GM21717 (cell line): ENCODE results near the gene LIG1.
"Not testable (repeated sequence)": the region's sequence is repeated elsewhere in the genome, so short reads cannot be mapped to it uniquely, and the experiment has no call there.

Experiments used
- ATAC-seq: cut with Tn5 transposase; IDR thresholded peaks from one replicate; pipeline ENCODE4 v1.9.1; 2021; ENCODE audit warnings: mild to moderate bottlenecking, moderate library complexity; ENCODE audit not compliant: unreplicated experiment

Gene LIG1

DNA sequence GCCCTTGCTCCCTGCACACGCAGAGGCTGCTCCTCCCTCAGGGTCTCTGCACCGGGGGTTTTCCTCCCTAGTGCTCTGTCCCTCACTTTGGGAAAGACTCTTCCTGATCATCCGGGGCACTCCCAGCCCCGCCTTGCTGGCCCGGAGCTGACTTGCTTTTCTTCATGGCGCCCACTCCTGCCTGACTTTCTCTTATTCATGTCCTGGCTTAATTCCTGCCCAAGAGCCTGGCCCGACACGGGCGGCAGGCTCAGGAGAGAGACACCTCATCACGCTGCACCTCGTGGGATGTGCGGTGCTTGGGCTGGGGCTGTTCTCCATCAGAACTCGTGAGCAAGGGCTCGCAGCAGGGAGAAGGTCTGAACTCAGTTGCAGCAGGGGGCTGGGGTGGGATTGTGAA is 47.7 kb downstream of the LIG1 start:
- ATAC-seq: no peak

DNA sequence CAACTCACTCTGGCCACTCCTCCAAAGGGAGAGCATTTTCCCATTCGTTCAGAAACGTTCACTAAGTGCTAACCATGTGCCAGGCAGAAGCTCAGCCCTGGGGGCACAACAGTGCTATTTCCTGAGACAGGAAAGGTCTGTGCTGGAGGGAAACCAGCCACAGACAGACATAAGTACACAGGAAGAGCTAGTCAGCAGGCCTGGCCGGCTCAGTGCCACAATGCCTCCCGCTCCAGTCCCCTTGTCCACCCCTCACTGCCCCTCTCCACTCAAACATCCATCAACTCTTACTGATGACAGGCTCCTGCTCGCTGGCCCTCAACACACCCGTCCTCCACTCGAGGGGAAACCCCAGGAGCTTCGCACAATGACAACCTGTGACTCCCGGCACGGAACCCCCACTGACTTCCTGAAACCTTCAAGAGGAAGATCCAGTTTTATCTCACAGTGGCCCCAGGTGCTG is 48.2 kb downstream of the LIG1 start:
- ATAC-seq: no peak

DNA sequence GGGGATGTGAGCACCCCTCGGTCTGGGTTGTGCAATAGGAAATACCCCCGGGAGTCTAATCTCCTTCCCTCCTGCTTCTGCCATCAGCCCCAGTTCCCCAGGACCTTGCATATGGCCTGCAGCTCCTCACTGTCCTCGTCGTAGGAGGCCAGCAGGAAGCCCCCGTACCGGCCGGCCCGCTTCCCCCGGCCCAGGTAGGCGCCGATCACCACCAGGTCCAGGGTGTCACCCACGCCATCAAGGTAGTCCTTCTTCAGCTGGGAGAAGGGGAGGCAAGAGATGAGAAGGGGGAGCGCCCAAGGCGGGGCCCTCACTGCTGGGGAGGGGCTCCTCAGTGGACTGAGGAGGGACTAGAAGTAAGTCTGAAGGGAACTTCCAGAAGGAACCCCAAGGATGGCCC is 49.1 kb downstream of the LIG1 start:
- no peak for ATAC-seq

DNA sequence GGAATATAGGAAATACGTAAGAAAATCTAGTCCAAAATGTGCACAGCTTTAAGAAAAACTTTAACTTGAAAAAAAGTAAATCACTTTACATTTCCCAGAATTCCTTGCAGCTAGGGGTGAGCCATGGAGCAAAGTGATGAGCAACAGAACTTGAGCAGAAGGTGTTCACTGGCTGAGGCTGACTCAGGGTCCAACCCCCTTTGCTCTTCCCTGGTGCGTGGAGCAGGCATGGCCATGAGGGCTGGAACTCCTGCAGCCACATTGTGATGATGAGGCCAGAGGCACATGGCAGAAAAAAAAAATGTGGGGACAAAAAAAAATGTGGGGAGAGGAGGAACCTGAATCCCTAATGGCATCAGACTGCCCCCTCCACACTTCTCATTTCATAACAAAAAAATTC is 49.6 kb downstream of the LIG1 start:
- no peak for ATAC-seq

DNA sequence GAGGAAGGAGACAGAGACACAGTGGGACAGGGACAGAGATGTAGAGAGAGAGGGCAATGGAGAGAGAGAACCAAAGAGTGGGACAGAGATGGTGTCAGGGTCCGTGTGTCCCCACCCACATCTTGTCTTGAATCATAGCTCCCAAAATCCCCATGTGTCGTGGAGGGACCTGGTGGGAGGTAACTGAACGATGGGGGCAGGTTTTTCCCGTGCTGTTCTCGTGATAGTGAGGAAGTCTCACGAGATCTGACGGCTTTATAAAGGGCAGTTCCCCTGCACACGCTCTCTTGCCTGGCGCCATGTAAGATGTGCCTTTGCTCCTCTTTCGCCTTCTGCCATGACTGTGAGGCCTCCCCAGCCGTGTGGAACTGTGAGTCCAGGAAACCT is 52.0 kb downstream of the LIG1 start:
- no peak for ATAC-seq

DNA sequence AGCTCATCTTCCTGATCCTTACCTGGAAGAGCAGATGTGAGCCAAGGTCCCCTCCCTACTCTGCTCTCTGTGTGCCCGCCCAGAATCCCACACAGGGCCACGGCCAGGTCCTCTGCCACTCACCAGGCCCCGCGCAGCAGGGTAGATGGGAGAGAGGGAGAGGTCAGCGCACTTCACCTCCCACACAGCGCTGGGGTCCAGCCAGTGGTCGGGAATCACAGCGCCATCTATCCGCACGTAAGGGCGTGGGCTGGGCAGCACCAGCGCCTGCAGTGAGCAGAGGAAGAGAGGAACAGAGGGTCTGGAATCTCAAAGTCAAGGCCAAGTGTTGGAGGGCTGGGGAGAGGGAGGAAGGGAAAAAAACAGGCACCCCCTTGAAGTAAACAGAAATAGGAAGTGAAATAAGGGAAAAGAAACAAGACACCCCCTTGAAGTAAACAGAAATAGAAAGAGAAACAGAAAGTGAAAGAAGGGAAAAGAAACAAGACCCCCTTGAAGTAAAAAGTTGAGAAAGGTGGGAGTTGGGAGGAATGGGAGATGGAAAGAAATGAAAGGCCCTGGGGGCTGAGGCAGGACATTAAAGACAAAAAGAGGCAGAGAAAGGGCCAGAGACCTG is 52.5 kb downstream of the LIG1 start:
- ATAC-seq: no peak

DNA sequence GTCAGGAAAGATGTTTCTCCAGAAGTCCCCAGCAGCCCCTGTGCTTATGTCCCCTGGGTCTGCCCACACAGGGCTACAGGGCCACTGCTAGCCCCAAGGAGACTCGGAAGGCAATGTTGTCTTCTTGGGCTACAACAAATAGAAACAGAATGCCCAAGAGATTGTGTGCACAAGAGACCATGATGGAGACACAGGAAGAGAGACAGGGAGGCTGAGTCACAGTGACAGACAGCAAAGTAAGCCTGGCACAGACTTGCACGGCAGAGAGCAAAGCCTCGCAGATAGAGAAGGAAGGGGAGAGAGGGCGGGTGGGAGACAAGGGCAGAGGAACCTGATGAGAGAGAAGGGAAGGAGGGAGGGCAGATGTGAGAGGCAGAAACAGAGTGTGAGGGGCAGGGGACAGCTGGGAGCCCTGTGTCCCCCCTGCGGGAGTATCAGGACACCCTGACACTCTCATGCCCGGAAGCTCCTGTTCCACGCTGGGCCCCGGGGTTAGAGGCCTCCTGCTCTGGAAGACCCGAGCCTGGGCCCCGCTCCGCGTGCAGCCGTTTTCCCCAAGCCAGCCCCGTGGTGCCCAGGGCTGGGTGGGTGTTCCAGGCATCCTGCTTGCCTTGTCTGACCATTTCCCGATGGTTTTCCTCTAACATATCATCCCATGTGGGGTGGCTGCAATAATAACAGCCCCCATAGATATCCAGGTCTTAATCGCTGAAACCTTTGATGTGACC is 56.8 kb downstream of the LIG1 start:
- no peak for ATAC-seq

DNA sequence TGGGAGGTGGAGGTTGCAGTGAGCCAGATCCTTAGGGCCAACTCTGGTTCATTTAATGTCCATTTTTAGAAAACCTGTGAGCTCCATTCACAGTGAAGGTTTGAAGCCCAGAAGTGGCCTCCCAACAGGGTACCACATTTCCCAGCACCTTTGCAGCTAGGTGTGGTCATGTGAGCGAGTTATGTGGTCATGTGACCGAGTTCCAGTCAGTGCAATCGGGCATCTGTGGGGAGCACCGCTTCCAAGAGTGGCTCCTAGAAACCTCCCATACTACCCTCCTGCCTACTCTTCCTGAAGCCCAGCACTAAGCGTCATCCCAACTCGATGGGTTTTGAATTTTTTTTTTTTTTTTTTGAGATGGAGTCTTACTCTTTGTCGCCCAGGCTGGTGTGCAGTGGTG is 58.9 kb downstream of the LIG1 start:
- ATAC-seq: no peak

DNA sequence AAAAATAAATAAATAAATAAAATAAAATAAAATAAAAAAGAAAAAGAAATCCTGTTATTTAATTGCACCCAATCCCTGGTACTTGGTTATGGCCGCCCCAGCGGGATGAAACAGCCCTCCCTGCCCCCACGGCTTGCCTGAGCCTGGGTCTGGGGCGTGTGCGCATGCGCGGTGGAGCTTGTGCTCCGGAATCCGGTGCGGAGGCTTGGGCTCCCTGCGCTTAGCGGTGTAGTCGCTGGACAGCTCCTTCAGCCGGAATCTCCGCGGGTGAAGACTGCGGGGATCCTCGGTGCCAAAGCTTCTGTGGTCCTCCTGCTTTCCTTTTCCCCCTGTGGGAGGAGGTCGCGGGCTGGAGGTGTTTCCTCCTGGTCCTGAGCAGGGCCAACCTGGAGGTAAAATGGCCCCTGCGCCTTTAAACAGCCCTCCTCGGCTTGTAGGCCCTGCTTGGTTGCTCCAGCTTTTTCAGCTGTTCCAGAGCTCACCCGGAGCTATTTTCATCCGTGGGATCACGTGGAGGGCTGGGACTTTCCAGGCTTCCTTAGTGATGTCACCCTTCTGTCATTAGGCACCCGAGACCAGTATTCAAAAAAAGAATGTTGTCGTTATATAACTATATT is 59.7 kb downstream of the LIG1 start, which contains the start of gene PLA2G4C:
Gene PLA2G4C, minus strand, starts transcription at position 468 of the 617 bp plus-strand sequence. CDS start 4,288 bp downstream, outside the sequence.
- peak; percentile 56 for ATAC-seq

DNA sequence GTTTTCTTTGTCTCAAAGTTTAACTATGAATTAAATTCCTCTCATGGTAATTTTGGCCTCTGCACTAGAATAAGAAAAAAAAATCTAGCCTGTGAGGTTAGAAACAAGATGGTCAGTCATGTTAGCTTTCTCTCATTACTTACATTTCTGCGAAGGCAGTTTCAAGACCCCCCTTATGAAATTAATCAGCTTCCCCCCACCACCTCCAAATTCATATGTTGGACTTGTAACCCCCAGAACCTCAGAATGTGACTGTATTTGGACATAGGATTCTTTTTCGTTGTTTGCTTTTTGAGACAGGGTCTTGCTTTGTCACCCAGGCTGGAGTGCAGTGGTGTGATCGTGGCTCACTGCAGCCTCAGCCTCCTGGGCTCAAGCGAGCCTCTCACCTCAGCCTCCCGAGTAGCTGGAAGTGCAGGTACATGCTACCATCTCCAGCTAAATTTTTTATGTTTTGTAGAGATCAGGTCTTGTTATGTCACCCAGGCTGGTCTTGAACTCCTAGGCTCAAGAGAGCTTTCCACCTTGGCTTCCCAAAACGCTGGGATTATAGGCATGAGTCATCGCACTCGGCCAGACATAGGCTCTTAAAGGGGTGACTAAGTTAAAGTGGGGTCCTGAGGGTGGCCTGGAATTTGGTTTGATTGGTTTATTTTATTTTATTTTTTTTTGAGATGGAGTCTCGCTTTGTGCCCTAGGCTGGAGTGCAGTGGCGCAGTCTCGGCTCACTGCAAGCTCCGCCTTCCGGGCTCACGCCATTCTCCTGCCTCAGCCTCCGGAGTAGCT is 61.0 kb downstream of the LIG1 start:
- no peak for ATAC-seq

DNA sequence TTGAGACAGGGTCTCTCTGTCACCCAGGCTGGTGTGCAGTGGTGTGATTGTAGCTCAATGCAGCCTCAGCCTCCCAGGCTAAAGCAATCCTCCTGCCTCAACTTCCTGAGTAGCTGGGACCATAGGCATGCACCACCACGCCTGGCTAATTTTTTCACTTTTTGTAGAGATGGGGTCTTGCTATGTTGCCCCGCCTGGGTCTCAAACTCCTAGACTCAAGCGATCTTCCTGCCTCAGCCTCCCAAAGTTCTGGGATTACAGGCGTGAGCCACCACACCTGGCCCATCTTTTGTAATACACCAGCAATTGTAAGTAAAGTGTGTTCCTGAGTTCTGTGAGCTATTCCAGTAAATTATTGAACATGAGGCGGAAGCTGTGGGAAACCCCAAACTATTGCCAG is 66.2 kb downstream of the LIG1 start:
- ATAC-seq: no peak

DNA sequence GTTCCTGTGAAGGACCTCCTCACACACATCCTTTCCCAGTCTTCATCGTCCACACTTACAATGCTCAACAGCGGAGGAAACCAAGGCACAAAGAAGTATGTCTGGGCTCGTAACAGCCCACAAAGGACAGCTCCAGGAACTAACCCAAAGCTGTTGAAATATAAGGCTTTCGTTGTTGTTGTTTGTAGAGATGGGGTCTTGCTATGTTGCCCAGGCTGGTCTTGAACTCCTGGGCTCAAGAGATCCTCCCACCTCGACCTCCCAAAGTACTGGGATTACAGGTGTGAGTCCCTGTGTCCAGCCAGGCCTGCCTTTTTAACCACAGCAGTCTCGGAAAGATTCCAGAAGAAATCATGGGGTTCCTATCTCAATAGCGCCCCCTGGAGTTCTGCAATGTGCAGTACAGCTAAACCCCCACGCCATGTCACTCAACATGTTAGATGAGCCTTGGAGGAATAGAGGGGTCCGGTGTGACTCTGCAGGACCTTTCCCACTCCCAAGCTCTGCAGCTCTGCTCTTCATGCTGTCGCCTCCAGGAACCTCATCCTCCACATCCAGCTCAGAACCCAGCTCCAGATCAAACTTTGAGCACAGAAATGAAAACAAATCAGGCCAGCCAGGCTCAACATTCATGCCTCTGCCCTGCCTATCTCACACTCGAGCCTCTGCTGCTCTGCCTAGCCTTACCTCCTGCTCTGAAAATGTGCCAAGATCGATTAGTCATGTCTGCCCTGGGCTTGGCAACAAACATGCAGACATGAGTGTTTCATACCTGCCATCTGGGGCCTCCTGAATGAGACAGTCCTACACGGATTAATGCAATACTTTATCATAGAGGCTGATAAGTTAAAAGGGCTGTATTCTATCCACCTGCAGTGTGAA is 67.0 kb downstream of the LIG1 start:
- ATAC-seq: no peak

DNA sequence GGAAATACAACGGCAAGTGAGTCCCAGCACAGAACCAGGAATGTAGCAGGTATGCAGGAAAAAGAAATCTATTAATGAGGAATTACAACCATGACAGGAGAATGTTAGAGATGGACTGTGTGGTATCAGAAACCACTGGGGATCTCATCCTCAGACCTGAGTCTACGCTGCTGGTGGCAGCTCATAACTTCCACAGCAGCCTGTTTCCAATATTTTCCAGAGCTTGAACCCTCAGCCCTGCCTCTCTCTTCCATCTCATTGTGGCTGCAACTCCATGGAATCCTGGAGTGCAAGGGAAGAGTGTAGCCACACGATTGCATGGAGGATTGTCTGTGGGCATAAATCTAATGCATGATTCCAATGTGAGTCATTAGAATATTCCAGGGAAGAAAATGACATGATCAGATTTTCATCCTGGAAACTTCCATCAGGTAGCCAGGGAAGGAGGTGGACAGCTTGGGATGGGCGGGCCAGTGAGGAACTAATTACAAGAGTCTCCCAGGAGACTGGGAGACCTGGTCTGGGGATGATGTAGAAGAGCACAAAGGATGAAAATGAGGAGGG is 74.5 kb downstream of the LIG1 start:
- no peak for ATAC-seq

DNA sequence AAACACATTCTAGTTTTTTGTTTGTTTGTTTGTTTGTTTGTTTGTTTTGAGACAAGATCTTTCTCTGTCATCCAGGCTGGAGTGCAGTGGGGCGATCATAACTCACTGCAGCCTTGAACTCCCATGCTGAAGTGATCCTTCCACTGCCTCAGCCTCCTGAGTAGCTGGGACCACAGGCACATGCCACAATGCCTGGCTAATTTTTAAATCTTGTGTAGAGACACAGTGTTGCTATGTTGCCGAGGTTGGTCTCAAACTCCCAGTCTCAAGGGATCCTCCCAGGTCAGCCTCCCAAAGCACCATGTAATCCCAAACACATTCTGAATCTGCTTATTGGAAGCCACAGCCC is 75.3 kb downstream of the LIG1 start:
- no peak for ATAC-seq

DNA sequence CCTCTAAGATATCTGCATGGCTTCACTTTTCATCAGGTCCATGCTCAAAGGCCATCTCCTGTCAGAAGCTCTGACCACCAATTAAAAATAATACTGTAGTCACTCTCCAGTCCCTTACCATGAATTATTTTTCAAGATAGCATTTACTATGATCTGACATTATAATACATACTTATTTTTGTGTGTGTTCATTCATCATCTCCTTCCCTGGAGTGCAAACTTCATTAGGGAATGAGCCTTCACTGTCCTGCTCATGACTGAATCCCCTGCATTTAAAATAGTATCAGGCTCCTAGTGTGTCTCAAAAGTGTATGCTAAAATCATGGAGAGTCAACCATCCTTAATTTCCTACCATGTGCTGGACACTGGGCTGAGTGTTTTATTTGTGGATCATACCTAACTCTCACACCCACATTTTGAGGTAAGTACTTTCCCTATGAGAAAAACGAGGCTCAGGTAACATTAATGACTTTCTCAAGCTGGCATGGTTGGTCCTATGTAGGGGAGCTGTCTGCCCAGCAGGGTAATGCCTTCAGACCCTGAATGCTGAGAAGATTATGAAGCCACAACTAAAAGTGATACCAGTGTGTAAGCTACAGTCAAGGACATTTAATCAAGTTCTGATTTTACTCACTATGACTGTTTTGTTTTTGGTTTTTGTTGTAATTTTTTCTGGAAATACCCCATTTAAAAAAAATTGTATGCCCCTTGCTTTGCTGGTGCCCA is 75.9 kb downstream of the LIG1 start:
- ATAC-seq: no peak

DNA sequence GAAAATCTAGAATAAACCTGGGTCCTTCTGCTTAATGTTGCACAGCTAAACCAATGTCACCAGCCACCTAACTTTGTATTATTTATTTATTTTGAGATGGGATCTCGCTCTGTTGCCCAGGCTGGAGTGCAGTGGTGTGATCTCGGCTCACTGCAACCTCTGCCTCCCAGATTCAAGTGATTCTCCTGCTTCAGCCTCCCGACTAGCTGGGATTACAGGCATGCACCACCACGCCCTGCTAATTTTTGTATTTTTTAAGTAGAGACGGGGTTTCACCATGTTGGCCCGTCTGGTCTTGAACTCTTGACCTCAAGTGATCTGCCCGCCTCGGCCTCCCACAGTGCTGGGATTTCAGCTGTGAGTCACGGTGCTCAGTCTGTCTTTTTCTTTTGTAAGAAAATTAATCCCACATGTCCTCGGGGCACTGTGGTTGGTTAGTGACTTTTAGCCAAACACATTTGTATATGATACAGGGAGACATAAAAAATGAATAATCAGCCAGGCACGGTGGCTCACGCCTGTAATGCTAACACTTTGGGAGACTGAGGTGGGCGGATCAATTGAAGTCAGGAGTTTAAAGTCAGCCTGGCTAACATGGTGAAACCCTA is 78.9 kb downstream of the LIG1 start:
- ATAC-seq: not testable (repeated sequence)

DNA sequence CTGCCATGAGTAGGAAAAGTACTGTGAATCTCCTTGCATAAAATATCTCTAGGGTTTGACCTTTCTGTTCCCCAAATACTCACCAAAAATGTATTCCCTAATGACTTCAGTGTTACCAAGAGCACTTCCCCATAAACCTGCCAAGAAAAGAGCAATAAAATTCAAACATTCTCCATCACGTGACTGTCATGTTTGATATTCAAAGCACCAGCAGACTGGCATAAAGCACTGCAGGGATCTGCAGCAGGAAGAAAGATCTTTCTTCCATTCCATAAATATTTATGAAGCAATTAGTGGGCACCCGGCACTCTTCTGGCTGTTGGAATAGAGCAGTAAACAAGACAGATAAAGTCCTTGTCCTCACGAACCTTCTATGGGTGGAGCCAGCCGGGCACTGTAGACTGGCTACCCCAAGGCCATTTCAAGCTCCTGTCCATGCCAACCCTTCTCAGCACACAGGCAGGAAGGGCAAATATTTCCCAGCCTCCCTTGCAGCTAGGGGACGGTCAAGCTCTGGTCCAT is 79.8 kb downstream of the LIG1 start:
- no peak for ATAC-seq

DNA sequence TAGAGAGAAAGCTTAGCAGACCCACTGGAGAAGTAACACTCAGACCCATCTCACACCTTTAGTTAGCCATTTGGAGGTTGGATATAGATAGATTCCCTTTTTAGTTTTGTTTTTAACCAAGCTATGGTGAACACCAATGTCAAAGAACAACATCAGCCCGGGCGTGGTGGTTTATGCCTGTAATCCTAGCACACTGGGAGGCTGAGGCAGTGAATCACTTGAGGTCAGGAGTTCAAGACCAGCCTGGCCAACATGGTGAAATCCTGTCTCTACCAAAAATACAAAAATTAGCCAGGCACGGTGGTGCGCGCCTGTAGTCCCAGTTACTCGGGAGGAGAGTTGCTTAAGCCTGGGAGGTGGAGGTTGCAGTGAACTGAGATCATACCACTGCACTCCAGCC is 81.2 kb downstream of the LIG1 start:
- ATAC-seq: not testable (repeated sequence)
